SK-N-MC (cell line): ENCODE data around the gene GTPBP1.

Source experiments
- EZH2 ChIP-seq: fragments of 200-600 bp; sonication (generic); IDR thresholded peaks from one replicate; pipeline ENCODE4 v1.6.1; 2017; ENCODE audit warnings: antibody characterized with exemption
- POLR2AphosphoS5 ChIP-seq: IDR thresholded peaks from 2 replicates; pipeline ENCODE4 v1.6.1; 2012; ENCODE audit warnings: mild to moderate bottlenecking, low read depth, low read length, borderline replicate concordance

DNA sequence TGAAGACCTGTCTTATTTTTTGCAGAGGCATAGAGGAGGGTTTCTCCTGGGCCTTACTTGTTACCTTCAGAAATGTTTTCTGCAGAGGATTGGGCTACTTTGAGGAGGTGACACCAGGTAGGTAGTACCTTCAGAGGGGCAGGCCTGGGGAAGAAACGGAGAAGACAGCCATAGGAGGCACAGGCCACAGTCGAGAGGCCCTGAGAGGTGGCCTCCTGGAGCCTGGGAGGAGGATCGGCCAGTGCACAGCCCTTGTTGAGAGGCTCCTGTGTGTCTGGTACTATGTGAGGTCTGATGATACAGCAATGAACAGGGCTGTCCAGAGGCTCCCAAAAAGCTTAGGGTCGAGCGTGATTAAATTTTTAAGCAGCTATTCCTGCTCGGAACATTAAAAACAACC lies 11.5 kb downstream of the GTPBP1 start:
- TF ChIP-seq EZH2, result no peak
- no peak for TF ChIP-seq POLR2AphosphoS5
